GM21825 (cell line): ENCODE data around the gene POLN.
"Not testable (repeated sequence)": the region's sequence is repeated elsewhere in the genome, so short reads cannot be mapped to it uniquely, and the experiment has no call there.

ENCODE experiments used
- ATAC-seq: cut with Tn5 transposase; IDR thresholded peaks from one replicate; pipeline ENCODE4 v1.9.1; 2021; ENCODE audit warnings: mild to moderate bottlenecking, moderate library complexity; ENCODE audit not compliant: unreplicated experiment

POLN gene

DNA sequence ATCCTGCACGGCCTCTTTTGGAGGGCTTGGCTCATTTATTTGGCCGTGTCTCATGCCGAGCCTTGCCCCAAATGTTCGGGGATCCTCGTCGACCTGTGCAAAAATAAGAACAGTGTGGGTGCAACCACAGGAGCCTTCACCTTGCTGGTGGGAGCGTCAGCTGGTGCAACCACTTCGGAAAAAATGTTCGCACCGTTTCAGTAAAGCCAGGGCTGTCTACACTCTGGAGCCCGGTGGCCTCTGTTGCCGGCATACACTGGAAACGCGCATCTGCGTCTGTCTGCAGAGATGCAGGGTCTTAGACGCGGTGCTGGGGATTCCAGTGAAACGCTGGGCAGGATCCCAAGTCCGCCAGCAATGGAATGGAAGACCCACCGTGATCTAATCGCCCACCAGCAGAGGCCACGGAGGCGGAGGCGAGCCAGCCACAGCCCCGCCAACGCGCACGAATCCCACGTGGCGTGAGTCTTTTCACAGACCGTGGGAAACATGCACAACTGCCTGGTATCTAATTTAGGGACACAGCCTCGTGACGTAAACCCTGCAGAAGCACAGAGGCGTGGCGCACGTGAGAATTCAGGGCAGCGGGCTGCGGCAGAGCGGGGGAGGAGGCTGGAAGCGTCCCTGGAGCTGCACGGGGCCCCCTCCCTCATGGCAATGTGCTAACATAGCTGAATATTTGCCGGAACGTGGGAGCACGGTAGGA is 33.8 kb upstream of the POLN start:
- ATAC-seq = no peak

DNA sequence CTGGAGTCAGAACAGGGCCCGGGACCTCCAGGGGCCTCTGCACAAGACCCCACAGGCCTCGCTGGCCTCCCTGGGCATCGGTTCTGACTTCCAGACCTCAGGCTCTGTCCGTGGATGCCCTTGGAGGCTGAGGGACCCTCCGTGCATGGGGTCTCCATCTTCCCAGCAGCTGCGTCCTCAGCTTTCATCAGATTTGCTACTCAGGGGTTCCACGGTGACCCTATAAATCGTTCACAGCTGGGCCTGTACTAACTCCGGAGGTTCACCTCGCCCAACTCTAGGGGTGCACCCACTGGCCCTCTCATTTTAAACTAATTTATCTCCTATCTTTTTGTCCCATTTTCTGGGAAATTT is 33.1 kb upstream of the POLN start:
- ATAC-seq = not testable (repeated sequence)

DNA sequence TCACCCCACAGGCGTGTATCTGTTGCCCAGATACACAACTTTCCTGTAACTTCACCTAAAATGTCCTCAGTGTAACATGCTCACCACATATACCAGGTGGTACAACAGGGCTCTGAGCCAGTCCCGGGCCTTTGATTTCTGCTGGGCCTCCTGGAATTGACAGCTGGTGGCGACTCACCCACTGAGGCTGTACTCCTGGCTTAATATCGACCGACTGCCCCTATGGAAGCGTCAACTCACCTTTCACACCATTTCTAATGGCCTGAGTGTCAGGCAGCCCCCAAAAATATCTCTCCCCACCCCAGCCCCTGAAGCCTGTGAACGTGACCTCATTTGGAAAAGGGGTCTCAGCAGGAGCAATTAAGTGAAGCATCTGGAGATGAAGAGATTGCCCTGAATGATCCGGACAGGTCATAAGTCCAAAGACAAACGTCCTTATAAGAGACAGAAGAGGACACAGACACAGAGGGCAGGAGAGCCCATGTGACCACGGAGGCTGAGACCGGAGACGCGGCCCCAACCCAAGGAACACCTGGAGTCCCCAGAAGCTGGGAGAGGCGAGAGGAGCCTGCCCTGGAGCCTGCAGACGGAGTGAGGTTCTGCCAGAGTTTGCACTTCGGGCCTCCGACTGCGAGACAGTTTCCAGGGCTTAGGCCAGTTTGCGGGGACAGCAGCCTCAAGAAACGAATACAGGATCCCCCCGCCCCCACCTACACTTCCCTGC is 32.6 kb upstream of the POLN start:
- ATAC-seq = no peak

DNA sequence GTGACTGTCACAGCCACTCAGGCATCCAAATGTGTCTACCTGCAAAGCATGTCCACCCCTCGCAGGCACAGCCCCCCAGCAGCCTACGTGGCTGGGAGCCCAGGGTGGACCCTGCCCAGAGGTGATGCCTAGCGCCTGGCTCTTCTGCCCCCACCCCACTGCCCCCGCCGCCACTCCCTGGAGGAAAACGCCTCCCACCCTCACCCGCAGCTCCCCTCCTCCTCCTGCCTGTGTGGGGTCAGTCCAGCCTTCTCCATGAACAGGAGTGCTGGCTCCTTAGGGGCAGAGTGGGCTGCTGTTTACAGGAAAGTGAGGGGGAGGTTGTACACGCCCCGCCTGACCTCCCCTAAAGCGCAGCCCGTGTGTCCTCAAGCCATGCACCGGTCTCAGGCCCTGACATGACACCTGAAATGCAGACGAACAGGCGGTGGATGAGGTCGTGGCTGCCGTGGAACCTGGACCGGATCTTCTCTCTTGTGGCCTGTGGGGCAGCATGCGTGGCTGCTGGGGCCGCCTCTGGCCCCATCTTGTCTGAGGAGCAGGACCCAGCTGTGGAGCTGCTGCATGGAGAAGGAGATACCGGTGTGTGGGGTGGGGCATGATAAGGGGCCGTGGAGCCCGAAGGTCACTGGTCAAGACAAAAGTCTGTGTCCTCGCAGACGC is 31.9 kb upstream of the POLN start:
- ATAC-seq = no peak

DNA sequence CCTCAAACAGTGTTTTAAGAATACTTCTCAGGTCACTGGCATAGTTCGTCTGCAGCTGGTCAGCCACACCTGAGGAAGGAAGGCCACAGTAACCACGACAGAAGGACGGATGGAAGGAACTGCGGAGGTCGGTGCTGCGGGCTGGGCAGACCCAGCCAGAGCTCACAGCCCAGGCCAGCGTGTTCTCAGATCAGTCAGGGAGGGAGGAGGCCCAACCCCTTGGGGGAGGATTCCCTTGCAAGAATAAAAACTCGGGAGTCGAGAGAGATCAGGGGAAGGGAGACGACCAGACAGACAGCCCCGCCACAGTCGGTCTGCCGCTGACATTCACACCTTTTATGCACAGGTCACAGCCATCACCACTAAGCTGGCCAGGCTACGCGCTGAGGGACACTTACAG is 31.3 kb upstream of the POLN start:
- no peak for ATAC-seq

DNA sequence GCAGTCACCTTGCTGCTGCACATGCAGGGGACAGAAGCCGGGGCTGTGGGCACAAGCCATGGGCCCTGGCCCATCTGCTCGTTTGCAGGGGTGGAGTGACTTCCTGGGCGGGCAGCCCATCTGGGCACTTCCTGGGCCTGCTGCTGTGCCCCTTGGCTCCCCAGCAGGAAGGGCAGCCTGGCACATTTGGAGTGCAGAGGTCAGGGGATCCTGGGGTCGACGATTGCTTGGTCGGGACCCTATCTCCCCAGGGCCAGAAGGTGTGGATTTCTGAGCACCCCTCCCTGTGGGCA is 30.9 kb upstream of the POLN start:
- ATAC-seq = no peak

DNA sequence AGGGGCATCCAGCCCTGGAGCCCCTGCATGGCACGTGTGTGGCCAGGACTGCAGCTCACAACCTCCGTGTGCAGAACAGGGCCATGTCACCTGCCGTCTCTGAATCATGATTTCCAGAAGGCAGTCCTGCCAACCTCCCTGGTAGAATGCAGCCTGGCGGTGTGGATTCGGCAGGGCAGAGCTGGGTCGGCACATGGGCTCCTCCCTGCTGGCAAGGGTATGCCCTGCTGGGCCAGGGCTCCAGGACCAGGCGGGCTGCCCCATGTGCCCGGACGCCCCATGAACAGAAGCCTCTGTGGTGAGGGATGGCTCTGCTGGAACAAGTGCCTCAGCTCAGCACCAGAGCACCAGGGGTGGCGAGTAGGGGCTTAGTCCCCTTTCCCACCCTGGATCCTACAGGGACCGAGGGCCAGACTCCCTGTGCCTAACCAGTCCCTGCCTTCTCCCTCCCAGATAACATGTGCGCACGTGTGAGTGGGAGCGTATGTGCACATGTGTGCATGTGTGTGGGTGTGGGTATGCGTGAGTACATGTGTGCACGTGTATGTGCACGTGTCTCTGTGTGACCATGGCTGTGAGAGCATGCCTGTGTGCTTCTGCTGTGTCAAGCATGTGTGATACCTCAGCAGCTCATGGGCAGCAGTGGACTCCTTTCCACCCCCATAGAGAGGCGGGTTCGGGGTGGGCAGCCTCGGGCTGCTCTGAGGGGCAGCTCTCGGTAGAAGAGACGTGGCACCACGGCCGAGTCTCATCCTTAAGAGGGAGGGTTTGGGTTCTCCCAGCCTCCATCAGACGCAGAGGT is 30.3 kb upstream of the POLN start:
- ATAC-seq = no peak

DNA sequence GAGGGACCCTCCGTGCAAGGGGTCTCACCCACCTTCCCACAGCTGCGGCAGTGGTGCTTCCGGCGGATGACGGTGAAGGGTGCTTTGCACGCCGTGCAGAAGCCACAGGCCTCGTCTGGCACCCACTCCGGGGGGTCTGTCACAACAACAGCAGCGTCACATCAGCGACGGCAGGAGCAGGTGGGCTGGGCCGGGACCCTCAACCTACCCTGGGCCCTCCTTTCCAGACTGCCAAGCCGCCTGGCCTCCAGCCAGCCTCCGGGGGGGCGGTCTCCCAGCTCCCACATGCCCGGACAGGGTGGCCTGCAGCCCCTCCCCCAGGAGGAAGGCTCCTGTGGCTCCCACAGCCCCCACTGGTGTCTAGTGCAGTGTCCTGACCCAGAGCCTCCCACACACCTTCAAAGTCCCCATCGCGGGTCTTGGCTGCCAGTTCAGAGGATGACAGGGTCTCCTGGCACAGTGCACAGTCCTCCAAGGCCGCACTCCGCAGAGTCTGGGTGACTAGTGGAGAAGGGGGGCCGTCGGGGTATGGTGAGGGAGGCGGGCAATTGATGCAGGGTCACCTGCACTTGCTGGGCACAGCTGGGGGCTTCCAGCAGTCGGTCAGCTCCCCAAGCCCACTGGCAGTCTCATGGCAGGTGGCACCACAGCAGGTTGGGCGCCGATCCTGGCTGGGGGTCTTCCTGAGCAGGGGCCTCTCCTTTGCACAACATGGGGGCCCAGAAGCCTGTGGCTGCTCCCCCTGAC is 29.5 kb upstream of the POLN start:
- ATAC-seq = no peak

DNA sequence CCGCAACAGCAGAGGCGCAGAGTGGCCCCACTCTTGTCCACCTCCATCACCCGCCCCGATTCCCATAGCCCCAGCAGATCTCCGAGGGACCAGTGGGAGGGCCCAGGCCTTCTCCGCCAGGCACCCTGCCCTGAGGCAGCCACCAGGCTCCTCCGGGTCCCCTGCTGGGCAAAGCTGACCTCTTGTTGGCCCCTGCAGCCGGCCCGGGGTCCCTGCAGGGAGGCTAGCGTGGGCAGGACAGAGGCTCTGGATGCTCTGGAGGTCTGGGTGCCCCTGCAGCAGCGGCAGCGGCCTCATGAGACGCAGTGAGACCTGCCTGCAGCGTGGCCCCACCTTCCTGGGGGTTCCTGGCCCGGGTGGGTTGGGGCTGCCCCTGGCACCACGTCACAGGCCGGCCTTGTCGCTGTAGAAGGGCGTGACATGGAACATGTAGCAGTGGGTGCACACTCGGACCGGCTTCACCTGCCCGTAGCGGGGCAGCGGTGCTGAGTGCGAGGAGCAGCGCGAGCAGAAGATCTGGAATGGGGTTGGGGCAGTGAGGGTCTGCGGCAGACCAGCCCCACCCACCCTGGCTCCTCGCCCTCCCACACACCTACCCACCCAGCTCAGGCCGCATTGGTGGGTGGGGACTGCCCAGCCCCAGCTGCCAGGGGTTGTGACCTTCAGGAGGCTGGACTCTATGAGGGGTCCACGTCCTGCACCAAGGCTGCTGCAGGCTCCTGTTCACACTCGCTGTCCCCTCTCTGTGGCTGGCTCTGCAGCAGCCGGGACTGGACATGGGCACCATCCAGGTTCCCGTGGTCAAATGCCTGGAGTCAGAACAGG is 28.6 kb upstream of the POLN start:
- ATAC-seq = no peak

DNA sequence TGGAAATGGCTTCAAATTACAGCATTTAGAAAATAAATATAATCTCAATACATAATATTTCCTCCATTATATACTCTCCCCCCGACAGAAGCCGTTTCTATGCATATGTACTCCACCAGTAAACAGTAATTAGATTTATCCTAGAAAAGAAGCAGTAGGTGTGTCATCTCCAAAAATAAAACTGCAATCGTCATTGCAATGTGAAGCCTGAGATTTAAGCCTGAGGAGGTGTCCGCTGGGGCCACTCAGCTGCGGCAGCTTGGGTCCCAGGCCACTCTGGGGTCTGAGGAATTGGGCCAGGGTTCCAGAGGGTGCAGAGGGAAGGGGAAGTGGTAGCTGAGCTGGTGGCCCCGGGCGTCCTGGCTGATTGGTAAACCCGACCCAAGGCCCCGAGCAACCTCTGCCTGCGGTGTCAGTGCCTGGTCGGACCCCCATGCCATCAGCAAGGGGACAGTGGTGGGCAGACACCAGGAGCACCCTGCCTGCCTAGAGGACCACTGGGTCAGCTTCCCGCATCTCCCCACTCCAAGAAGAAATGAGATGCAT is 27.8 kb upstream of the POLN start:
- ATAC-seq = no peak

DNA sequence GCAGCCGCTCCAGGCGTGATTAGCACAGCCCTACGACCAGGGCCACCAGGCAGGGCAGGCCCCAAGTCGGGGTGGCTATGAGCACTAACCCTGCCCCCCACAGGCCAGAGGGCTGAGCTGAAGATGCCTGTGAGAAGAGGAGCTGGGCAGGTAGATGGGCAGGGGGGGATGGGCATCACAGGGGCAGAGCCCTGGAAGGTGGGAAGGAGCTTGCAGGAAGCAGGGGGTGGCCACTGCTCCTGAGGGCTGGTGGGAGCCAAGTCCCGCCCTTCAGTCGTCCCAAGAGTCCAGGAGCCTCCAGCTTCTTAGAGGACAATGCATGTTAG is 27.2 kb upstream of the POLN start:
- ATAC-seq = no peak

DNA sequence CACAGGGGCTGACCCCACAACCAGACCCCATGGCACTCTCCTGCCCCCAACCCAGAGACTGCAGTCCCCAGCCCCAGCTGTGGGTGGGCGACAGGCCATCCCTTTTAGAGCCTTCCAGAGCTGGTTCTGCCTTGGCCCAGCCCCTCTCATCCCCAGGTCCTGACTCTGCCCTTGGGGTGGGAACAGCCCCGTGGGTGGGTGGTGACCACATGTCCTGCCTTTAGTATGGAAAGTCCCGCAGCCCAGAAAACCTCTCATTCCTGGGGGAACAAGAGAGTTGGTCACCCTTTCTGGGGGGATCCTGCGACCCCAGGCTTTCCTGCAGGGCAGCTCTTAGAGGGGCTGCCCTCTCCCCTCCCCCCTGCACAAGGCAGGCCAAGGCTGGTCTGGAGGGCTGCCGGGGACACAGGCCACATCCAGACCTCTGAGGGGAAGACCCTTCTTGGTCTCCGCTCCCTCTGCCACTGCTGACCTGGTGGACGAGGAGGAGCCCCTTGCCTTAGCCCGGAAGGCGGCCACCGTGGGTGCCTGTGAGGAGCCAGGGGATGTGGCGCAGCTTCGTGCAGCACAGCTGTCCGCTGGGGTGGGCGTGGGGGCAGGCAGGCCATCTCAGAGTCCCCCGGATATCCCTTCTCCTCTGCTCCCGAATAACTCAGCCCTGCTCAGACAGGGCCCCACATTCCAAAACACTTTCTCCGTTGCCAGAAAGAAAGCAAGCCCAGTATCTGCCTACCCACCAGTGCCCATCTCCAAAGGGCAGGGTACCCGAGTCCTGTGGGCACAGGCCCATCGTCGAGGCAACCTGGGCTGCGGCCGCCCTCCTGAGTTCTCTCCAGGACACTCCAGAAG is 26.7 kb upstream of the POLN start:
- ATAC-seq = no peak

DNA sequence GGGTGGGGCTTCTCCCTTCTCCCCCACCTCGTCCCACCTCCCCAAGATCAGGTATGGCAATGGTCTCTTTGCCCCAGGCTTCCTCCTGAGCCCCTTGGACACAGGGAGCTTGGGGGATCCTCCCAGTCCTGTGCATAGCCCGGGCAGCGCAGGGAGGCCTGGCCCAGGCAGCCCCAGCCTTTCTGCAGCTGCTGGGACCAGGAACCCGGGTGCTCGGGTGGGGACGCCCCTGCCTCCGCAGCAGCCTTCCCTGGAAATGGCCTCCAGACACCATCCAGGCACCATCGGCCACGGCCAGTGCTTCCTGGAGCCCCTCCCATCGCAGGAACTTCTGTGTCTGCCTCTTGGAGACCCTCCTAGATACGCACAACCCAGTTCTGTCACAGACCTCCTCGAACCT is 25.9 kb upstream of the POLN start:
- no peak for ATAC-seq

DNA sequence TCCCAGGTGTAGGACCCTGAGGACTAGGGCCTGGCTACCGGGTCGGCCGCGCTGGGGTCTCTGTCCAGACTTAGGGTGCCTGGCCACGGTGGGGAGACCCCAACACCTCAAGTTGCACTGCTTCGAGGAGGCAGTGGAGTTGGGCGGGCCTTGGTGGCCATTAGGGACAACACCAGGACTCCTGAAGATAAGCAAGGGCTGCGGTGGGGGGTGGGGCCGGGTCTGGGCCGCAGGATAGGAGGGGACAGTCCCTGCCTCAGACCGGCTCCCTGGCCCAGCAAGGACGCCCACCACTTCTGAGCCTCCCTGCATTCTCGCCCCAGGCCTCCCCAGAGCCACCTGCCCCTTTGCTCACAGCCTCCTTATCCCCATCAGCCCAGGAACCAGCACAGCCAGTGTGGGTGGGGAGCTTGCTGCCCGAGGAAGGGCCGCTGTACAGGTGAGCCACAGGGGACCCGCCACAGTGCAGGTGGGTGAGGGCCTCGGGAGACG is 25.4 kb upstream of the POLN start:
- no peak for ATAC-seq

DNA sequence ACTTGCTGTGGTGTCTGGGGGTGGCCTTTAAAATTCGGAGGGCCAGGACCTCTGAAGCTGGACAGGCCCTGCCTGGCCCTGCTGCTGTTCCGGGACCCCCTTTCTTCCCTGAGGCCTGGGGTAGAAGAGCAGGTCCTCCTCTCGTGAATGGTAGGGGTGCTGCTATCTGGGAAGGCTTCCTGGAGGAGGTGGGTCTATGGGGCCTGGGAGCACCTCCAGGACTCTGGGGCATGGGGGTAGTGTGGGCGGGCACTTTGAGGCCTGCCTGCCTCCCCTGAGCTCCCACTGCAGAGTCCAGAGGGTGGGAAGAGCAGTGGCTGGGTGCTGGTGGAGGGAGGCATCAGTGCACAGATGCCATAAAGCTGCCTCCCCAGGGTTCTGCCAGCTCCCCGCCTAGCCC is 24.9 kb upstream of the POLN start:
- ATAC-seq = no peak

DNA sequence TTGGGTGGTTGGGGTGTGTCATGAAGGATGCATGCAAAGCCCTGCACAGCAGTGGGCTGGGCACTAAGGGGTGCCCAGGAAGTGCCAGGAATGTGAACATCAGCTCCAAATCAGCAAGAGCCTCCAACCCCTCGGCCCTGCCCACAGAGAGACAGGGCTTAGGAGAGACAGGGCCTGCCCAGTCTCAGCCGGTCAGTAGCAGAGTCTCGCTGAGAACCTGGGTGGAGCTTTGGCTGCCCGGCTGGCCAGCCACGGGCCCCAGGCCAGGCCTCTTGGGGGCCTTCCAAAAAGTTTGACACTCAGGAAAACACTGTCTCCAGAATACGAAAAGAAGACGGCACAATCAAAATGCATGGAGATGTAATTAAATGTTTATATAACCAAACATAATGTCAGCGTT is 24.3 kb upstream of the POLN start:
- ATAC-seq = no peak

DNA sequence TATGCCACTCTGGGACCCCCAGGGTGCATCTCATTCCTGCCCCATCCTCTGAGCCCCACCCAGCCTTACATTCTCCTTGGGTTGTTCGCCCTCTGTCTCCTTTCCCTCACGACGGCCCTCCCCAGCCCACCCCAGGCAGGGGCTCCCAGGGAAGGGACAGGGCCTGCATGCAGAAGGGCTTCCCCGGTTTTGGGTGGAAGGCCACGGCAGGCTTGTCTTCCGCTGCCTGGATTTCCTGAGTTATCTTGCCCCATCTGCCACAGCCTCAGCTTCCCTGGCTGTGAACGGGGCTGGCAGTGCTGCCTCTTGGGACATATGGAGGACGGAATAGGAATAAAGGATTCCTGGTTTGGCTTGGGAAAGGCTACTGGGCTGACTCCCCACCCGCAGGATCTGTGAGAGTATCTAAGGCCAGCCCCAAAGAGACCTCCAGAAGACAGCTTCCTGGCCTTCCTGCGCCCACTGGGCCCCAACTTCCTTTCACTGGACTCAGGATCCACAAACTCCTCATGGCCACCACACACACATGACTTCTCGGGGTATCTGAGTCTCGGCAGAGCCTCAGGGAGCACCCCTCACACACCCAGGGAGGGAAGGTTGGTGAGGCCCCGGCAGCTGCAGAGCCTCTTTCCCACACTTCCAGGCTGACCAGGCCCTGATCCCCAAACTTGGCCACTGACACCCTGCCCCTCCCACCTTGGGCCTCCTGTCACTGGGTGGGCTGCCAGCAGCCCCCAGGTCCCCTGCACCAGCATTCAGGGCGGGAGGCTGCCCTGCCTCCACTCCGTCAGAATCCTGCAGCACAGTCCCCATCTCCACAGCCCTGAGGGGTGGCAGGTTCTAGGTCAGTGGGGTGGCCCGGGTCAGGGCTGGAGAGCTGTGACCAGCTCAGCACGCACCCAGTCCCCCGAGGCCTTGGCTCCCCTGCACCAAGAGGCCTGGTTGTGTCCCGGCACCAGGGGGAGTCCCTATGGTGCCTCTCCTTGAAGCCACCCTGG is 23.5 kb upstream of the POLN start:
- no peak for ATAC-seq
